ENCODE data around the gene SH3RF2. TPM values are rescaled to one million over a fixed set of nuclear protein-coding genes. Genes with fewer than 3 reads are reported as not detected.

Gene SH3RF2
- total and polyA plus RNA-seq, 10 of the 15 experiments (the other 5 are each of a cell fraction or from before 2014, with no cell fraction given), result 0.15 TPM; not detected in 9

- TF ChIP-seq, protein P1, sequence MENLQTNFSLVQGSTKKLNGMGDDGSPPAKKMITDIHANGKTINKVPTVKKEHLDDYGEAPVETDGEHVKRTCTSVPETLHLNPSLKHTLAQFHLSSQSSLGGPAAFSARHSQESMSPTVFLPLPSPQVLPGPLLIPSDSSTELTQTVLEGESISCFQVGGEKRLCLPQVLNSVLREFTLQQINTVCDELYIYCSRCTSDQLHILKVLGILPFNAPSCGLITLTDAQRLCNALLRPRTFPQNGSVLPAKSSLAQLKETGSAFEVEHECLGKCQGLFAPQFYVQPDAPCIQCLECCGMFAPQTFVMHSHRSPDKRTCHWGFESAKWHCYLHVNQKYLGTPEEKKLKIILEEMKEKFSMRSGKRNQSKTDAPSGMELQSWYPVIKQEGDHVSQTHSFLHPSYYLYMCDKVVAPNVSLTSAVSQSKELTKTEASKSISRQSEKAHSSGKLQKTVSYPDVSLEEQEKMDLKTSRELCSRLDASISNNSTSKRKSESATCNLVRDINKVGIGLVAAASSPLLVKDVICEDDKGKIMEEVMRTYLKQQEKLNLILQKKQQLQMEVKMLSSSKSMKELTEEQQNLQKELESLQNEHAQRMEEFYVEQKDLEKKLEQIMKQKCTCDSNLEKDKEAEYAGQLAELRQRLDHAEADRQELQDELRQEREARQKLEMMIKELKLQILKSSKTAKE (IDR thresholded peaks at IDR 0.05; ENCODE audit: low read depth, poor library complexity, severe bottlenecking), result no peak
- TF ChIP-seq STAT1 (conservative IDR thresholded peaks at IDR 0.05) (no peak), NR2C1 (IDR thresholded peaks at IDR 0.05) (no peak), ZBTB33 (IDR thresholded peaks at IDR 0.05) (no peak), ASH2L (IDR thresholded peaks at IDR 0.05; ENCODE audit: borderline replicate concordance, low read depth) (no peak)
- TF ChIP-seq, protein P2, sequence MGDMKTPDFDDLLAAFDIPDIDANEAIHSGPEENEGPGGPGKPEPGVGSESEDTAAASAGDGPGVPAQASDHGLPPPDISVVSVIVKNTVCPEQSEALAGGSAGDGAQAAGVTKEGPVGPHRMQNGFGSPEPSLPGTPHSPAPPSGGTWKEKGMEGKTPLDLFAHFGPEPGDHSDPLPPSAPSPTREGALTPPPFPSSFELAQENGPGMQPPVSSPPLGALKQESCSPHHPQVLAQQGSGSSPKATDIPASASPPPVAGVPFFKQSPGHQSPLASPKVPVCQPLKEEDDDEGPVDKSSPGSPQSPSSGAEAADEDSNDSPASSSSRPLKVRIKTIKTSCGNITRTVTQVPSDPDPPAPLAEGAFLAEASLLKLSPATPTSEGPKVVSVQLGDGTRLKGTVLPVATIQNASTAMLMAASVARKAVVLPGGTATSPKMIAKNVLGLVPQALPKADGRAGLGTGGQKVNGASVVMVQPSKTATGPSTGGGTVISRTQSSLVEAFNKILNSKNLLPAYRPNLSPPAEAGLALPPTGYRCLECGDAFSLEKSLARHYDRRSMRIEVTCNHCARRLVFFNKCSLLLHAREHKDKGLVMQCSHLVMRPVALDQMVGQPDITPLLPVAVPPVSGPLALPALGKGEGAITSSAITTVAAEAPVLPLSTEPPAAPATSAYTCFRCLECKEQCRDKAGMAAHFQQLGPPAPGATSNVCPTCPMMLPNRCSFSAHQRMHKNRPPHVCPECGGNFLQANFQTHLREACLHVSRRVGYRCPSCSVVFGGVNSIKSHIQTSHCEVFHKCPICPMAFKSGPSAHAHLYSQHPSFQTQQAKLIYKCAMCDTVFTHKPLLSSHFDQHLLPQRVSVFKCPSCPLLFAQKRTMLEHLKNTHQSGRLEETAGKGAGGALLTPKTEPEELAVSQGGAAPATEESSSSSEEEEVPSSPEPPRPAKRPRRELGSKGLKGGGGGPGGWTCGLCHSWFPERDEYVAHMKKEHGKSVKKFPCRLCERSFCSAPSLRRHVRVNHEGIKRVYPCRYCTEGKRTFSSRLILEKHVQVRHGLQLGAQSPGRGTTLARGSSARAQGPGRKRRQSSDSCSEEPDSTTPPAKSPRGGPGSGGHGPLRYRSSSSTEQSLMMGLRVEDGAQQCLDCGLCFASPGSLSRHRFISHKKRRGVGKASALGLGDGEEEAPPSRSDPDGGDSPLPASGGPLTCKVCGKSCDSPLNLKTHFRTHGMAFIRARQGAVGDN (IDR thresholded peaks at IDR 0.05), result no peak
Measured at GRCh38 chr5:146032911-146033310, 96.5 kb downstream of the SH3RF2 start (continued).

Measured in GM12878 (cell line).